GM18498 (cell line): ENCODE measurements around the gene GALR2.

Experiments
- ATAC-seq: cut with Tn5 transposase; IDR thresholded peaks from one replicate; pipeline ENCODE4 v1.9.1; 2021; ENCODE audit warnings: mild to moderate bottlenecking, moderate library complexity; ENCODE audit not compliant: unreplicated experiment

The GALR2 gene

DNA sequence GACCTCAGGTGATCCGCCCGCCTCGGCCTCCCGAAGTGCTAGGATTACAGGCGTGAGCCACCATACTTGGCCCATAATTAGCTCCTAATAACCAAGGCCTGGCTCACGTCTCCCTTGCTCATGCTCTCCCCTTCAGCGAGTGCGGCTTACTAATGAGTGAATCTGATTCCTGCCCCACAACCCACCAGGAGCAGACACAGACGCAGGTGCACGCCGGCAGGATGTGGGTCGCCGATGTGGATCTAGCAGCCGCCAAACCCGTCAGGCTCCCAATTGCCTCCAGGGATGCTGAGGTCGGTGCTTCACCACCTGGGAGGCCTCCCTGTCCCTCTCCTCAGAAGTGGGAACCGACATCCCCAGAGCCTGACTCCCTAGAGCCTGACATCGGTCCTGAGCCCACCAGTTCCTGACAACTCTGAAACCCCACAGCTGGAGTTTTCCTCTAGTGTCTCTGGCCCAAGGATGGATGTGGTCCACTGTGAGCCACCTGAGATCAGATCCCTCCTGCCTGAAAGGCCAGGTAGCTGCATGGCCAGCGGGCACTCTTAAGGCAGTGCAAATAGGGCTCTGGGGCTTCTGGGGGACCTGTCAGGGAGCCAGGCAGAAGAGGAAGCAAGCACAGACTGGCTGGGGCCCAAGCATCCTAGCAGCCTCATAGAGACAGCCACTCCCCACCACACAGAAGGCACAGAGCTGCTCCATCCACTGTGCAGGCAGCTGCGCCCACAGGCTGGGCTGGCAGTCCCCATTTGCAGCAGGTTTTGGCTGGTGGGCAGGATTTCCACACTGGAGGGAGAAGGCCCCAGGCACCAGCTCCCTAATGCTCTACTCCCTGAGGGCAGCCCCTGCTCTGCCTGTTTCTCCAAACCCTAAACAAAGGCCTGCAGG, 18.2 kb downstream of the GALR2 start:
- ATAC-seq, result no peak

GRCh38 chr17:76094046-76094445, 19.5 kb downstream of the GALR2 start:
- no peak for ATAC-seq

DNA sequence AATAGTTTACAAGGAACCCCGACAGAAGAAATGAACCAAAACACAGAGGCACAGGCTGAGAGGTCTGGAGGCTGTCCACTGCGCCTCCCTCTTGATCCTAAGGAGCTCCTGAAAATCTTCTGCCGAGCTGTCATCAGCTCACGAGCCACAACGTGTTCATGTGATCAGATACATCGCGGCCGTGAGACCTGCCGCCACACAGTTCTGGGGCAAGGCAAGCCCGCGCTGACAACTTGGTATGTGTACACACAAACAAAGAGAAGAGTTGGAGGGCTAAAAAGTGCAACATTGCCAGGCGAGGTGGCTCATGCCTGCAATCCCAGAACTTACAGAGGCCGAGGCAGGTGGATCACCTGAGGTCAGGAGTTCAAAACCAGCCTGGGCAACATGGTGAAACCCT, 21.4 kb downstream of the GALR2 start:
- ATAC-seq, result no peak

DNA sequence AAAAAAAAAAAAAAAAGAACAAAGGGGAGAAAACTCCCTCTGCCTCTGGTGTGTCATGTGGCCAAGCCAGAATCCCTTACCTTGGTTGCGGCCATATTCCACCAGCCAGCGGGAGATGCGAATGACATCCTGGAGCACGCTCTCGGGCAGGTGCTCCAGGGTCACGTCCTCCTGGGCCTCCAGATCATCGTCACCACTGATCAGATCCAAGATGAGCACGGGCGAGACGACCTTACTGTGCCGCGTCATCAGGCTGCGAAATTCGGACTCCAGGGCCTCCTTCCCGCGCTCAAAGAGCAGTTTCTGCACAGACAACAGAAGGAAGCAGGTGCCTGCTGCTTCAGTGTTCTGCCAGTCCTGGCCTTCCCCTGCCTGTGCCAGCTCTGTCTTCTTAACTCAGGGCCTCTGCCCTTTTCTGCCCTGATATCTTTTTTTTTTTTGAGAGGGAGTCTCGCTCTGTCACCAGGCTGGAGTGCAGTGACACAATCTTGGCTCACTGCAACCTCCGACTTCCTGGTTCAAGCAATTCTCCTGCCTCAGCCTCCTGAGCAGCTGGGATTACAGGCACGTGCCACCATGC, 23.2 kb downstream of the GALR2 start:
- ATAC-seq, result no peak

DNA sequence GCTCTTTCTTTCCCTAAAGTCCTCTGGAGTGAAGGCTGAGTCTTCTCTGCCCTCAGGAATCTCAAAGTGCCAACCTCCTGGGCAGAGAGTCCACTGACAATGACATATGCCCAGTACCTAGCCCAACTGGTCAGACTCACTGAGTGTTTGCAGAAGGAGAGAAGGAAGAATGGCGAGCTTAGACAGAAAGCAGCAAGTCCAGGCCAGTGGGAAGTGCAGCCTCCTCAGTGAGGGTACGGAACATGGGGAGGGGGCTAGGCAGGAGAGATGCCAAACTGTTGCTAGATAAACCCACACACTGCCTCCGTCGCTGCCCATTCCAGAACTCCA, 28.3 kb downstream of the GALR2 start:
- ATAC-seq, result no peak

GRCh38 chr17:76103274-76104139, 28.9 kb downstream of the GALR2 start, which contains the start of gene EXOC7:
Gene EXOC7 (minus strand): TSS chr17:76103787. CDS start chr17:76103692, 95 bp downstream.
- peak; percentile 89 for ATAC-seq

DNA sequence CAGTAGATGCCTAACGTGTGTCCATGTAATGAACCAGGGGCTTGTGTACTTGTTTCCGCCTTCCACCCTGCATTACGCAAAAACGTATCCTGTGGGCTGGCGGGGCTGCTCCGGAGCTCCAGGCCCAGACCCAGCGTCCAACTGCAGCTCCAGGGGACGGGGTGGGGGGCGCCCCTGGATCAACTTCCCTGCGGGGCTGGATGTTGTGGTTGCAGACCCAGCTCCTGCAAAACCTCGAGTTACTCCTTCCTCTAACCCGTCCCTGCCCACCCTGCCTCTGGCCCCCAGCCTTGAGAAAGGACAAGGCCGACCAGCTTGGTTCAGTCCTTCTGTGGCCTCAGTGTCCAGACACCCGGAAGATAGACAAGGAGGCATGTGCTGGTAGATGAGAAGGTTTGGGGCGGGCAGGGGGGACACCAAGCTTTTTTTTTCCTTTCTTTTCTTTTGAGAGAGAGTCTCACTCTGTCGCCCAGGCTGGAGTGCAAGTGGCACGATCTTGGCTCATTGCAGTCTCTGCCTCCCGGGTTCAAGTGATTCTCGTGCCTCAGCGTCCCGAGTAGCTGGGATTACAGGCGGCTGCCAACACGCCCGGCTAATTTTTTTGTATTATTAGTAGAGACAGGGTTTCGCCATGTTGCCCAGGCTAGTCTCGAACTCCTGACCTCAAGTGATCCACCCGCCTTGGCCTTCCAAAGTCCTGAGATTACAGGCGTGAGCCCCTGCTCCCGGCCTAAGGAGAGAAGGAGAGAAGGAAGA, 29.7 kb downstream of the GALR2 start:
- ATAC-seq, result no peak

DNA sequence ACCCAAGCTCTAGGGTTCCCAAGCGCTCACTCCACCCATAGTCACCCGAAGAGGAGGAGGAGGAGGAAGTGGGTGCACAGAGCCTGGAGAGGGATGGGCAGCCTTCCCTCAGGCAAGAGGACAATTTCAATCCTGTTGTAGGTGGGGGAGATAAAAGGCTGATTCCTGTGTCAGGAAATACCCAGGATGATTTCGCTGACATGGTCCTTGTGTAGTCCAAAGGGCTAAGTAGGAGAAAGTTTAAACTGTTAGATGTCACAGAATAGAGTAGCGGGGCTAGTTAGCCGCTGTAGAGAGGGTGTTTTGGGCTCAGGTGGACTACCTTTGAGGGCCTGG, 30.3 kb downstream of the GALR2 start:
- ATAC-seq, result no peak

GRCh38 chr17:76106703-76107102, 32.1 kb downstream of the GALR2 start:
- no peak for ATAC-seq

DNA sequence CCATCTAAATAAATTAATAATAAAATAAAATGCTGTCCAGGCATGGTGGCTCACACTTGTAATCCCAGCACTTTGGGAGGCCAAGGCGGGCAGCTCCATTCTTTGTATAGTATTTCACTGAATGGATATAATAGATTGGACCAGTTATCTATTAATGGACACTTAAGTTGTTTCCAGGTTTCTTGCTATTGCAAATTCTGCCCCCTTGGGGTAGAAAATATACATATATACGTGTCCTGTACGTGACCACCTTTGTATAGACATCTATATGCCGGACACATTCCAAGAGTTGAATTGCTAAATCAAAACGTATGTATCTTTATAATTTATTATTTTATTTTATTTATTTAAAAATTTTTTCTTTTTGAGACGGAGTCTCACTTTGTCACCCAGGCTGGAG, 32.9 kb downstream of the GALR2 start:
- ATAC-seq, result no peak

DNA sequence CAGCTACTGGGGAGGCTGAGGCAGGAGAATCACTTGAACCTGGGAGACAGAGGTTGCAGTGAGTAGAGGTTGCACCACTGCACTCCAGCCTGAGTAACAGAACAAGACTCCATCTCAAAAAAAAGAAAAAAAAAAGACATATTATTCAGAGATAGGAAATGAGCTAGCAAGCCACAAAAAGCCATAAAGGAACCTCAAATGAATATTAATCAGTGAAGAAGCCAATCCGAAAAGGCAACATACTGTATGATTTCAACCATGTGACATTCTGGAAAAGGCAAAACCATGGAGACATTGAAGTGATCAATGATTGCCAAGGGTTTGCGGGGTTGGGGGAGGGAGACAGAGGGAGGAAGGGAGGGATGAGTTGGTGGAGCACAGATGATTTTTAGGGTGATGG, 37.4 kb downstream of the GALR2 start:
- no peak for ATAC-seq

GRCh38 chr17:76115138-76115754, 40.7 kb downstream of the GALR2 start:
- ATAC-seq, result no peak

DNA sequence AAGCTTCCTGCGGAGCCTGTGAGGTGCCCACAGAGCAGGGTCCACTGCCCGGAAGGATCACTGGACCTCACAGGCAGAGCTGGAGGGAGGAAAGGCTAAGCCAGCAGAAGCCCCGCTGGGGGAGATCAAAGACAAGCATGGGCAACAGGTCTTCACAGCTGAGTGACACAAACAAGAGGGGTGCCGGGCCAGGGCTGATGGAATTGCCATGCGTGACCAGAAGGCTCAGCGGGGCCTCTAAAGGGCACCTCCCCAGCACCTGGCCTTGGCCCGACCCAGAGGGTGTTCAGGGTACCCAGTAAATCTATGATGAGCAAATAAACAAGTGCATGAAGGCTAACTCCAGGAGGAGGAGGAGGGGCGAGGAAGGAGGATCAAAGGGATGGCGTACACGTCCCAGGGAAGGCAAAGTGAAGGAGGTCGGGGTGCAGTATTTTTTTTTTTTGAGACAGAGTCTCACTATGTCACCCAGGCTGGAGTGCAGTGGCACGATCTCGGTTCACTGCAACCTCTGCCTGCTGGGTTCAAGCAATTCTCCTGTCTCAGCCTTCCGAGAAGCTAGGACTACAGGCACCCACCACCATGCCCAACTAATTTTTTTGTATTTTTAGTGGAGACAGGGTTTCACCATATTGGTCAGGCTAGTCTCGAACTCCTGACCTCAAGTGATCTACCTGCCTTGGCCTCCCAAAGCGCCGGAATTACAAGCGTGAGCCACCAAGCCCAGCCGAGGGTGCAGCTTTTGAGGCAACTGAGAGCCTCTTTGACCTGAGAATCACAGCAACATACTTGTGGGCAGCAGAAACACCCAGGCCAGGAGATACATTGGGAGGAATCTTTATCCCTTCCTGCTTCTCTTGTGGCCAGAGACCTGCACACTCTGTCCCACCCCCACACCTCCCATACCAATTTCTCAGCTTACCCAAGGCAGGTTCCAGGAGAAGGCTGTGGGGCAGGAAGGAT, 45.1 kb downstream of the GALR2 start:
- ATAC-seq, result no peak

GRCh38 chr17:76120658-76121008, 46.1 kb downstream of the GALR2 start:
- no peak for ATAC-seq

- ATAC-seq, result peak; percentile 19
Observed at GRCh38 chr17:76121932-76122430, 47.4 kb downstream of the GALR2 start.

- ATAC-seq, result no peak
Observed at GRCh38 chr17:76122431-76123190, 48.0 kb downstream of the GALR2 start.

- no peak for ATAC-seq
Observed at GRCh38 chr17:76123191-76123499, 48.6 kb downstream of the GALR2 start.

GRCh38 chr17:76123749-76124581, 49.4 kb downstream of the GALR2 start:
- no peak for ATAC-seq
